NT2/D1 (cell line): ENCODE measurements around the gene MCOLN1.
A peak's percentile ranks its signal among the peaks of the same experiment; 100 is the strongest.

Experiments
- DNase-seq: peaks from one replicate; pipeline ENCODE4 v3.0.0-alpha.2; 2011; ENCODE audit warnings: low read depth, low spot score
- H3K27me3 ChIP-seq: 2 replicates; pipeline ENCODE4 v1.6.0; 2011; ENCODE audit warnings: mild to moderate bottlenecking; ENCODE audit not compliant: insufficient read length, insufficient read depth
- H3K36me3 ChIP-seq: 2 replicates; pipeline ENCODE4 v1.6.1; 2011; ENCODE audit warnings: mild to moderate bottlenecking, low read length, mixed read lengths; ENCODE audit not compliant: insufficient read depth, insufficient read length
- H3K4me1 ChIP-seq: 2 replicates; pipeline ENCODE4 v1.5.1; 2011; ENCODE audit not compliant: insufficient read depth, insufficient read length
- H3K4me3 ChIP-seq: 2 replicates; pipeline ENCODE4 v1.5.1; 2011; ENCODE audit warnings: low read depth; ENCODE audit not compliant: insufficient read length
- H3K9ac ChIP-seq: 2 replicates; pipeline ENCODE4 v1.6.0; 2011; ENCODE audit warnings: low read depth; ENCODE audit not compliant: insufficient read length
- H3K9me3 ChIP-seq: 2 replicates; pipeline ENCODE4 v1.5.1; 2011; ENCODE audit warnings: mild to moderate bottlenecking, low read length; ENCODE audit not compliant: insufficient read depth
- SUZ12 ChIP-seq: IDR thresholded peaks from 2 replicates; pipeline ENCODE4 v1.6.1; 2011; ENCODE audit not compliant: insufficient read length, insufficient read depth; ENCODE audit errors: extremely low read depth
- YY1 ChIP-seq: IDR thresholded peaks from 2 replicates; pipeline ENCODE4 v1.6.1; 2011; ENCODE audit not compliant: insufficient read length, insufficient read depth
- ZNF274 ChIP-seq: IDR thresholded peaks from 2 replicates; pipeline ENCODE4 v1.6.1; 2011; ENCODE audit warnings: mild to moderate bottlenecking, low read depth, low read length

The MCOLN1 gene

GRCh38 chr19:7492142-7492541, 30.3 kb upstream of the MCOLN1 start:
- no peak for DNase-seq
- Histone ChIP-seq H3K9ac (no peak overlapping the region), H3K4me3 (no peak overlapping the region), H3K9me3 (no peaks in the 10 kb centered on the region), H3K27me3 (no peaks in the 10 kb centered on the region), H3K36me3 (no peaks in the 10 kb centered on the region), H3K4me1 (peaks cover 9% of the 10 kb centered on the region)
- TF ChIP-seq YY1 (no peak), ZNF274 (no peak), SUZ12 (no peak)

DNA sequence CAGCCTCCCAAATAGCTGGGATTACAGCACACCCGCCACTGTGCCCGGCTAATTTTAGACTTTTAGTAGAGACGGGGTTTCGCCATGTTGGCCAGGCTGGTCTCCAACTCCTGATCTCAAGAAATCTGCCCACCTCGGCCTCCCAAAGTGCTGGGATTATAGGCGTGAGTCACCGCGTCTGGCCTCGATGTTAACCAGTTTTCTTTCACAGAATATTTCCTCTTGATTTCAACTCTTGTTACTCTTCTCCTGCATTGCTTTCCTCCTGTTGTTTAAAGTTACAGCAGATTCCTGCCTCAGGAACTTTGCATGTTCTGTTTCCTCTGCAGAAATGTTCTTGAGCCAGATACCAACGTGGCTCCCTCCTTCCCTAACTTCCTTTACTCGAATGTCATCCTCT, 29.9 kb upstream of the MCOLN1 start:
- Histone ChIP-seq H3K36me3 (no peaks in the 10 kb centered on the region), H3K4me1 (peaks cover 9% of the 10 kb centered on the region), H3K27me3 (no peaks in the 10 kb centered on the region), H3K9ac (no peak overlapping the region), H3K9me3 (no peaks in the 10 kb centered on the region), H3K4me3 (no peak overlapping the region)
- no peak for DNase-seq
- TF ChIP-seq ZNF274 (no peak), SUZ12 (no peak), YY1 (no peak)

GRCh38 chr19:7494416-7495098, 27.9 kb upstream of the MCOLN1 start:
- TF ChIP-seq YY1 (no peak), ZNF274 (no peak), SUZ12 (no peak)
- peak overlapping the region; percentile 24 for H3K9ac ChIP-seq
- peaks cover 3% of the 10 kb centered on the region for H3K27me3 ChIP-seq
- H3K4me1 ChIP-seq = peaks cover 9% of the 10 kb centered on the region
- no peaks in the 10 kb centered on the region for H3K9me3 ChIP-seq
- H3K36me3 ChIP-seq = no peaks in the 10 kb centered on the region
- DNase-seq = no peak
- H3K4me3 ChIP-seq = no peak overlapping the region

- Histone ChIP-seq H3K4me3 (no peak overlapping the region), H3K27me3 (peaks cover 29% of the 10 kb centered on the region), H3K9me3 (no peaks in the 10 kb centered on the region), H3K4me1 (peaks cover 13% of the 10 kb centered on the region), H3K9ac (no peak overlapping the region), H3K36me3 (no peaks in the 10 kb centered on the region)
- no peak for TF ChIP-seq SUZ12
- no peak for TF ChIP-seq YY1
- no peak for TF ChIP-seq ZNF274
- DNase-seq = no peak
These were observed 25.1 kb upstream of the MCOLN1 start for GRCh38 chr19:7497292-7497691.

DNA sequence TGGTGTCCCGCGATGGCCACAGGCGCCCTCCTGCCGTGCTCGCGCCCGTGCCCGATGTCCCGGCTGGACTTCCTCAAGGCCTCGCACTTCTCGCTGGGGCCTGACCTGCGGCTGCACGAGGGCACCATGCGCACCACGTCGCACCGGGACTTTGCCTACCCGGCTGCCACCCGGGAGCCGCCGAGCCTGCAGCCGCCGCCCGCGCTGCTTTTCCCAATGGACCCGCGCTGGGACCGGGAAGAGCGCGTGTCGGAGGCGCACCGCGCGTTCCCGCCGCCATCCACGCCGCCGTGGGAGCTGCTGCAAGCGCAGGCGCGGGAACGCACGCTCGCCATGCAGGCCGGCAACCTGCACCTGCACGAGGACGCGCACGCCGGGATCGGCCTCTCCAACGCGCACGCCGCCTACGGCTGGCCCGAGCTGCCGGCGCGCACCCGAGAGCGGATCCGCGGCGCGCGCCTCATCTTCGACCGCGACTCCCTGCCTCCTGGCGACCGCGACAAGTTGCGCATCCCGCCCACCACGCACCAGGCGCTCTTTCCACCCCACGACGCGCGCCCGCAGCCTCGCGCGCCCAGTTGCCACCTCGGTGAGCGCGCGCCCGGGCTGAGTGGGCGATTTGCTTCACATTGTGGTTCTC, 21.5 kb upstream of the MCOLN1 start:
- Histone ChIP-seq H3K36me3 (no peaks in the 10 kb centered on the region), H3K9ac (peak overlapping the region; percentile 72), H3K4me3 (peak overlapping the region; percentile 43)

DNA sequence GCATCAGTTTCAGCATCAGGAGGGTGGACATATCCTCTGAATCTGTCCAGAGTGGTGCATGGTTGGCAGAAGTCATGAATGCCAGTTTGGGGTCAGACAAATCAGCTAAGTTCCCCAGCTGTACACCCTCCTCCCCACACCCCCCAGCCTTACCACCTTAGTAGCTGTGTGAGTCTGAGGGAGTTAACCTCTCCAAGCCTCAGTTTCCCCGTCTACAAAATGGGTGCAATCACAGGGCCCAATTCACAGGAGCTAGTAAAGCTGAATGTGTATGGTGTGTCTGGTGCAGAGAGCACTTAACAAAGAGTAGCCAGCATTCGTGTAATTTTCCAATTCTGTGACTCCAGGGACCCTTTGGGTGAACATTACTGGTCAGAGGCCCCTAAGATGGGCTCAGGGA, 19.9 kb upstream of the MCOLN1 start:
- Histone ChIP-seq H3K36me3 (no peaks in the 10 kb centered on the region), H3K27me3 (peaks cover 44% of the 10 kb centered on the region), H3K9ac (no peak overlapping the region), H3K4me3 (no peak overlapping the region), H3K9me3 (no peaks in the 10 kb centered on the region), H3K4me1 (peaks cover 14% of the 10 kb centered on the region)
- no peak for DNase-seq
- TF ChIP-seq SUZ12 = no peak
- TF ChIP-seq YY1 = no peak
- TF ChIP-seq ZNF274 = no peak

More for the DNA sequence above, 21.5 kb upstream of the MCOLN1 start:
- DNase-seq = peak; percentile 55
- no peaks in the 10 kb centered on the region for H3K9me3 ChIP-seq
- peaks cover 10% of the 10 kb centered on the region for H3K4me1 ChIP-seq
- H3K27me3 ChIP-seq = peaks cover 44% of the 10 kb centered on the region
- no peak for TF ChIP-seq SUZ12
- TF ChIP-seq YY1 = no peak
- TF ChIP-seq ZNF274 = no peak

GRCh38 chr19:7504684-7505083, 17.7 kb upstream of the MCOLN1 start:
- no peak for TF ChIP-seq SUZ12
- no peak for TF ChIP-seq YY1
- TF ChIP-seq ZNF274 = no peak
- H3K27me3 ChIP-seq = peaks cover 39% of the 10 kb centered on the region
- DNase-seq = no peak
- H3K36me3 ChIP-seq = no peaks in the 10 kb centered on the region
- H3K4me3 ChIP-seq = no peak overlapping the region
- no peak overlapping the region for H3K9ac ChIP-seq
- peaks cover 22% of the 10 kb centered on the region for H3K4me1 ChIP-seq
- H3K9me3 ChIP-seq = no peaks in the 10 kb centered on the region
